Astrocyte of the spinal cord (primary cell): ENCODE measurements around the gene FBXL14.

Source experiments
- DNase-seq: peaks from one replicate; pipeline ENCODE4 v3.0.0; 2011; ENCODE audit warnings: low read depth, low spot score
- H3K4me3 ChIP-seq: 2 replicates; pipeline ENCODE4 v1.5.1; 2011; ENCODE audit warnings: low read depth, mild to moderate bottlenecking, low read length, moderate library complexity
- CTCF ChIP-seq: IDR thresholded peaks from 2 replicates; pipeline ENCODE4 v1.5.1; 2012; ENCODE audit warnings: low read depth, mild to moderate bottlenecking, low read length, inconsistent platforms
- in situ Hi-C: cut with HindIII; loops from 2 replicates; pipeline ENCODE4 v1.10.0; 2017; ENCODE audit warnings: low sequenced_read_pairs

FBXL14 gene

DNA sequence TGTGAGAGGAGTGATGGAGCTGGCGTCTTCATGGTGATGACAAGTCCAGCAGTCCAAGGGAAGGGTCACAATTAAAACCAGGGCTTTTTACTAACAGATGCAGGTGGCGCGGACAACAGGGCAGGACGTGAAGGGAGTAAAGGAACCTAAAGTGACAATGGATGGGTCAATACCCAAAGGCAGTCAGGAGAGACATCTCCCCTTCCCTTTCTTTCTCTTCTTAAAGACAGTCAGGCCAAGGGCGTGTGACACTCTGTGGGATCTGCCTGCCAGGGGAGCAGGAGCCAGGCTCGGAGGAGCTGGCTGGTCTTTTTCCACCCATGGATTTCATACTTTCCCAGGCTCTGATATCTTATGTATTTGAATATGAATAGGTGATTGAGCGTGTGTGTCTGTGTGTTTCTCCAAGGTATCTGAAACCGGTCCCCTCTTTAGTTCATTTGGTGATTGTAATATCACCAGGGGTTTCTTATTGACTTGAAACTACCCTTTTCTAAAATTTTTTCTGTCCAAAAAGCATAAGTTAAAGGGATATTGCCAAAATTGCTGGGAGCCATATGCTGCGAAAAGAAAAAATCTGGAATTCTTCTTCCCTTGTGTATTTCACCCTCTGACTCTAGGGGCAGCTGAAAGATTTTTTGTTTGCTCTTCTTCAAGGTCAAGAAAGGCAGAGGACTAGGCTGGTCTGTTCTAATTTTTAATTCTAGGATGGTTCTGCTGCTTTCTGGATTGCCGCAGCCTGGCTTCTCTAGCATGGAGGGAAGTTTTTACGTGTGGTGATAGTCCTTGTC lies 61.8 kb downstream of the FBXL14 start:
- in situ Hi-C loops = no loop called here
- DNase-seq = peak; percentile 37
- H3K4me3 ChIP-seq = peak overlapping the region; percentile 58
- no peak for TF ChIP-seq CTCF

DNA sequence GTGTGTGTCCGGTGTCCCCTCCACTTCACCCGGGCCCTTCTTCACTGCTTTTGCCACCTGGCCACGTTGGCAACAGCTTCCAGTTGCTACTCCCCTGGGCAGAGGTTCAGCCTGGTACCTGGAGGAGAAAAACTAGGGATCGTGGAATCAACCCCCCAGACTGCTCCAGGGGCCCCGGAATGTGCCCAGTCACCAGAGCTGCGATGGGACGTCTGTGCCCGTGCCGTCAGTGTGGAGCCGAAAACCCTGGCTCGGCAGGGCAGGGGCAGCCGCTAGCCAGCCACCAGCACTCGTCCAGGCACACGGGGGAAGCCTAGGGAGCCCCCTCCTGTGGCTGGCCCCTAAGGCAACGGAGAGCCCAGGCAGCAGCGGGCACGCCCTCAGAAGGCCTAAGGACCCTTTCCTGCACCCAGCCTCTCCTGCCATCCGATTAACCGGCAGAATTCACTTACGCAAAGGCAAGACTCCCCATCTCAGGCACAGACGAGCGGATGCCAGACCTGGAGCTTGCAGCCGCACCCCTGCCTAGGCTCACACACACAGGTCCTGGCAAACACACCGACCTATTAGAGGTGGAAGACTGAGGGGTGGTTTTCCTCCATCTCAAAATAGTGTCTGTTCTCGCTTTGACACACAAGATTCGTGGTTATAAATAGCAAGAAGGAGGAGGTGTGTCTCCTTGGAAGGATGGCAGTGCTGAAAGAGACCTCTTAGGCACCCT lies 62.6 kb downstream of the FBXL14 start:
- H3K4me3 ChIP-seq = peak overlapping the region; percentile 58

GRCh38 chr12:1531153-1531653 lies 63.2 kb downstream of the FBXL14 start:
- peak overlapping the region; percentile 58 for H3K4me3 ChIP-seq
- DNase-seq = no peak
- in situ Hi-C loops = no loop called here
- TF ChIP-seq CTCF = no peak

More for the DNA sequence above, 62.6 kb downstream of the FBXL14 start:
- DNase-seq = no peak
- TF ChIP-seq CTCF = no peak
- in situ Hi-C loops = no loop called here

GRCh38 chr12:1530592-1531152 lies 63.7 kb downstream of the FBXL14 start:
- H3K4me3 ChIP-seq = peak overlapping the region; percentile 58
- no peak for DNase-seq
- TF ChIP-seq CTCF = no peak
- in situ Hi-C loops = no loop called here

- H3K4me3 ChIP-seq = peak overlapping the region; percentile 58
- DNase-seq = no peak
- TF ChIP-seq CTCF = no peak
- in situ Hi-C loops = no loop called here
Measured at GRCh38 chr12:1529862-1530591, 64.4 kb downstream of the FBXL14 start.

DNA sequence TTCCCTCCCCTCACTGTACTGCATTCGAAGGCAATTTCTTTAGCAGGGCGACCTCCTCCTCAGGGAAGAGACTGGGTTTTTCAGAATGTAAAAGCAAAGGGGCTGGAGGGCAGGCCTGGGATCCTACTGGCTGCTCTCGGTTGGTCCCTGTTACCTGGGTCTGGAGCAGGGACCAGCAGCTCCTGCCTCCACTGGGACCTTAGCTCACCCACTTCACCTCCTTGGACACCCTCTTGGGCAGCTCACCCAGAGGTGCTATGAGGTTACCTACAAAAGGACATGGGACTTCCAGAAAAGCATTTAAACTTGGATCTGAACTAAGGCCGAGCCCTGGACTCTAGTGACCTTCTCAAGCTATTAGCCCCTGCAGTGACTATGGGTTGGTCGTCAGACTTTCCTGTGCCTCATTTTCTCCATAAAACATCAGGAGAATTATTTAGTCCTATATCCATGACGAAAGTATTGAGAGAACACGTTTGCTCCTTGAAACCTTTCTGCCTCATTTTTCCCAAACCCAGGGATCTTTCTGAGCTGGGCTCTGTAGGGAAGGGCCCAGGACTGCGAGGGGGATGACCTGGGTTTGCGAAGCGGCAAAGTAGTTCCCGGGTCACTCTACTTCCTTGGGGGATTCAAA lies 65.0 kb downstream of the FBXL14 start:
- in situ Hi-C loops = no loop called here
- TF ChIP-seq CTCF = no peak
- no peak for DNase-seq
- H3K4me3 ChIP-seq = peak overlapping the region; percentile 58
